GM12875 (cell line): Measurements from ENCODE around the gene SPNS2.

ENCODE experiments used
- H3K4me3 ChIP-seq: one replicate; pipeline ENCODE4 v1.5.1; 2011; ENCODE audit warnings: low read depth, low read length, control low read depth
- TF ChIP-seq, protein P1 (sequence below): IDR thresholded peaks from 2 replicates; pipeline ENCODE4 v1.5.1; 2011; ENCODE audit warnings: low read depth, mild to moderate bottlenecking, control low read depth, inconsistent platforms, low read length, moderate library complexity, borderline replicate concordance; ENCODE audit not compliant: insufficient read depth

Gene SPNS2

DNA sequence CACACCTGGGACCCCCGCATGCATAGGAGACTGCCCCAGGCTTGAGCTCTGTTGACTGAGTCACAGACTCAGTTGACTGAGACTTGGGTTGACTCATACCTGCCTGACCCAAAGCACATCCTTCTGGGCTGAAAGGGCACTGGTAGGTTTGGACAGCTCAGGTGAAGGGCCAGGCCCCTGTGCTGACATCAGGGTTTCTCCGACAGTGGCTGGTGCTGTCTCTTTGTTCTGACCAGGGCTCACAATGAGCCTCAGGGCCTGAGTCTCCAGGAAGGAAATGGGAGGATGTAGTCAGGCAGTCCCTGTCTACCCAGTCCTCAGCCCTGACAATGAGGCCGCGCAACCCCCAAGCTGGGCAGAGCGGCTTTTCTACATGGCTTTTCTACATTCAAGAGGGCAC, 6.5 kb downstream of the SPNS2 start:
- H3K4me3 ChIP-seq: no peak overlapping the region

DNA sequence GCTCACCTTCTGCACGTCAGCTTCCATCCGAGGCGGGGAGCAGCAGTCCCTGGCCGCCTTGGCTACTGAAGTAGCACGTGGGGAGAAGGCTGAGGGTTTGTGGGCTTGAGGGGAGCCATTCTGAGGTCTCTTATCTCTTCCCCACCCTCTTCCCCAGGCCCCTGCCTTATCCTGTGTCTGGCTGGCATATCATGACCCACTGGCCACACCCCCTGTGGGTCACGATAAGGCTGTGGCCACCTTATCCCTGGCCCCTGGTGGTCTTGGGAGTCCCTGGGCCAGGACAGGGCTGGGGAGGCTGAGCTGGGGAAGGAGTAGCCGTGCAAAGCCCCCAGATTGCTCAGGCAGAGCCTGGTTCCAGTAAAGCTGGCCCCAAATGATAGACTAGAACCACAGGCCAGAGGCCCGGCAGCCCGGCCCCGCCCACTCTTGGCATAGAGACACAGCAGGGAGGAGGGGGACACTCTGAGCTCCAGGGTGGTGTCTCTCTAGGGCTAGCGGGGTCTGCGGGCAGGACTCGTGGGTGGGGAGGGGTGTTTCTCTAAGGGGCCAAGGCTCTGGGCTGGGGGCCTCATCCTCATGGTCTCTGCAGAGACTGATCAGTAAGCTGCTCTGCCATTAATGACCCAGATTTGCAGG, 7.6 kb downstream of the SPNS2 start:
- TF ChIP-seq, protein P1, sequence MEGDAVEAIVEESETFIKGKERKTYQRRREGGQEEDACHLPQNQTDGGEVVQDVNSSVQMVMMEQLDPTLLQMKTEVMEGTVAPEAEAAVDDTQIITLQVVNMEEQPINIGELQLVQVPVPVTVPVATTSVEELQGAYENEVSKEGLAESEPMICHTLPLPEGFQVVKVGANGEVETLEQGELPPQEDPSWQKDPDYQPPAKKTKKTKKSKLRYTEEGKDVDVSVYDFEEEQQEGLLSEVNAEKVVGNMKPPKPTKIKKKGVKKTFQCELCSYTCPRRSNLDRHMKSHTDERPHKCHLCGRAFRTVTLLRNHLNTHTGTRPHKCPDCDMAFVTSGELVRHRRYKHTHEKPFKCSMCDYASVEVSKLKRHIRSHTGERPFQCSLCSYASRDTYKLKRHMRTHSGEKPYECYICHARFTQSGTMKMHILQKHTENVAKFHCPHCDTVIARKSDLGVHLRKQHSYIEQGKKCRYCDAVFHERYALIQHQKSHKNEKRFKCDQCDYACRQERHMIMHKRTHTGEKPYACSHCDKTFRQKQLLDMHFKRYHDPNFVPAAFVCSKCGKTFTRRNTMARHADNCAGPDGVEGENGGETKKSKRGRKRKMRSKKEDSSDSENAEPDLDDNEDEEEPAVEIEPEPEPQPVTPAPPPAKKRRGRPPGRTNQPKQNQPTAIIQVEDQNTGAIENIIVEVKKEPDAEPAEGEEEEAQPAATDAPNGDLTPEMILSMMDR: no peak

More for the DNA sequence above, 6.5 kb downstream of the SPNS2 start:
- TF ChIP-seq, protein P1: no peak

DNA sequence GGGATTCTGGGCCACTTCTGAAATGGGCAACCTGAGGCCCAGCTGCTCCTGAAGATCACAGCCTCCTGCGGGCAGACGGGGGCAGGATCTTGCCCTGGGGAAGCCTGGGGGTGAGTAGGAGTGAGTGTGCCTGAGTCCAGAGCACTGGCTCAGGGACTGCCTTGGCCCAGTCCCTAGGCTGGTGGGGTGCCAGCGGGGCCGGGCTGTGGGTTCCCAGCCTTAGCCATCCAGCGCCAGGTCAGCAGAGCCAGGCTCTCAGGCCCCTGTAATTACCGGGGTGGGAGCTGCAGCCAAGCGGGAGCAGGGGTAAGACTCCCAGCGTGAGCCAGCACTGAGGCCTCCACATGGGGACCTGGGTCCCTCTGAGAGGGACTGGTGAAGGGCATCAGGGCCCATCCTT, 8.2 kb downstream of the SPNS2 start:
- no peak overlapping the region for H3K4me3 ChIP-seq
- TF ChIP-seq, protein P1: no peak

More for the DNA sequence above, 7.6 kb downstream of the SPNS2 start:
- no peak overlapping the region for H3K4me3 ChIP-seq

DNA sequence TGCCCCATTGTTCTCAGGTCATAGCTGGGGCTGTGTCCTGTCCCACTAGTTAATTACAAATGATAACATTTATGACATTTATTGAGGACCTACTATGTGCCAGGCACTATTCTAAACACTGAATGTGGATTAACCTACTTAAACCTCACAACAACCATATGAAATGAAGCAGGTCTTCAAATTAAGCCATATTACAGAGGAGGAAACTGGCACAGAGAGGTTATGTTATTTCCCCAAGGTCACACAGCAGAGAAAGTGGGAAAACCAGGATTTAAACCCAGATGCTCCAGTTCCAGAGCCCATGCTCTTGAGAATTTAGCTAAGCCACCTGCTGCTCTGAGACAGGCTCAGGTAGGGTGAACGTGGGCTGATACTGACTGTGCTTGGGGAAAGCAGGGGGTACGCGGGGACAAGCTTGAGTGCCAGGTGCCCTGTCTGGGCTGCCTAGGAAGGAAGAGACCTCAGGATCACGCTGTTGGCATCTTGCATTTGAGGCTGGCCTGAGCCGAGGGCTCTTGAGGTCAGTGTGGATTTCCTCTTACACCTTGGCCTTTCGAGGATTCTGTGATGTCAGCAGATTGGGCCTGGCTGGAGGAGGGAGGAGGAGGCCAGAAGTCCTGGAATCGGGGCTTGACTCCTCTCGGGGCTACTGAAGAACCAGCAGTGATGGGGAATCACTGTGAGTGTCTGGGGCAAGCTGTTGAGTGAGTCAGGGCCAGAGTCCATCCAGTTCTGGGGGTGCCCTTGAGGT, 8.9 kb downstream of the SPNS2 start:
- H3K4me3 ChIP-seq: no peak overlapping the region
- TF ChIP-seq, protein P1: no peak

DNA sequence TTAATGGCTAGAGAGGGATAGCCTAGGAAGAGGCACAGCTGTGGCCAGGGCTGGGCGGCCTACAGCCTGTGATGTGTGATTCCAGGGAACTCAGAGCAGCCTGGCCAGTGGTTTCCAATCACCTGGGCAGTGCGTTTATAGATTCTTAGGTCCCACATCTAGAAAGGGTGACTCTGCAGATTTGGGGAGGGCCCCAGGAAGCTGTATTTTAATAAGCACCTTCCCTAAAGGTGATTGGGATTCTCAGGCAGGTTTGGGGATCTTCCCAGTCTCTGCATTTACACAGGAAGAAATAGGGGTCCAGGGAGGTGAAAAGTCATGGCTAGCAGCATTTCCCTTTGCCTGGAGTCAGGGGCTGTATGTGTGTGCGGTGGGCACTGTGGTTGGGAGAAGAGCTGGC, 9.5 kb downstream of the SPNS2 start:
- H3K4me3 ChIP-seq: no peak overlapping the region
- TF ChIP-seq, protein P1: no peak

DNA sequence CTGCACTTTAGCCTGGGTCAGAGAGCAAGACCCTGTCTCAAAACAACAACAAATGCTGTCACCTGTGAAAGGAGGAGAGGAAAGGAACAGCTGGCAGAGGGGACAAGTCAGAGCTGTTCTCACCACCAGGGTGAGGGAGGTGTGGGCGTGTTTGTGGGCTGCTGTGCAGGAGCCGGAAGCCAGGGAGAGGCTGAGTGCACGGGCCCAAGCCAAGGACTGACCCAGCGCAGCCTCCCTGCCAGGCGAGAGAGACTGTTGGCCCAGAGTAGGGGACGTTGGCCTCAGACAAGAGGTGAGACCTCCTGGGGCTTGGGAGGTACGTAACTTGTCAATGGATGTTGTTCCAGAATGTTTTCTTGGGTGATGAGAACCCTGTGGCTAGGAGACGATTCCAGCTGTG, 10.7 kb downstream of the SPNS2 start:
- TF ChIP-seq, protein P1: peak; percentile 14; the same call in 1 of the 2 replicates
- H3K4me3 ChIP-seq: no peak overlapping the region
